BLaER1 treated with 17β-estradiol and CSF1 and Interleukin-3, amounts not matched to agents 10 nM and 100 nM (cell line): ENCODE data around the gene CERS6.

Experiments
- H3K27ac ChIP-seq, 11 experiments: shearing (Covaris generic); formaldehyde crosslinking; 2 replicates each; pipeline ENCODE4 v1.8.1; 2022
- H3K27me3 ChIP-seq, 11 experiments: shearing (Covaris generic); formaldehyde crosslinking; 2 replicates each; pipeline ENCODE4 v1.8.1; 2022
- H3K36me3 ChIP-seq, 11 experiments: shearing (Covaris generic); formaldehyde crosslinking; 2 replicates each; pipeline ENCODE4 v1.8.1; 2022
- H3K4me1 ChIP-seq, 10 experiments: shearing (Covaris generic); formaldehyde crosslinking; 2 replicates each; pipeline ENCODE4 v1.8.1; 2022
- H3K4me2 ChIP-seq, 11 experiments: shearing (Covaris generic); formaldehyde crosslinking; 2 replicates each; pipeline ENCODE4 v1.8.1; 2022
- H3K4me3 ChIP-seq, 10 experiments: shearing (Covaris generic); formaldehyde crosslinking; 2 replicates each; pipeline ENCODE4 v1.8.1; 2022
- H3K9ac ChIP-seq, 11 experiments: shearing (Covaris generic); formaldehyde crosslinking; 2 replicates each; pipeline ENCODE4 v1.8.1; 2022
- H3K9me3 ChIP-seq, 11 experiments: shearing (Covaris generic); formaldehyde crosslinking; replicated peaks in 1 of 11; 2 replicates each; pipeline ENCODE4 v1.8.1; 2022
- H4K20me1 ChIP-seq, 11 experiments: shearing (Covaris generic); formaldehyde crosslinking; 2 replicates each; pipeline ENCODE4 v1.8.1; 2022
- Cebpa-rat ChIP-seq, 11 experiments: shearing (Covaris generic); IDR thresholded peaks; 2 replicates each; pipeline ENCODE4 v1.8.1; 2022

CERS6 gene

GRCh38 chr2:168678153-168678853, 222.2 kb downstream of the CERS6 start:
- peaks cover 0 to 20% (median 0%) of the 10 kb centered on the region in 11 experiments; a peak in 3 of 22 replicates for H3K9me3 ChIP-seq
- peaks cover 0 to 27% (median 11%) of the 10 kb centered on the region in 11 experiments; a peak in 10 of 22 replicates for H3K36me3 ChIP-seq

GRCh38 chr2:168679081-168679480, 223.0 kb downstream of the CERS6 start:
- Histone ChIP-seq H3K4me1 (peaks cover 0 to 8% (median 5%) of the 10 kb centered on the region in 10 experiments; a peak in 7 of 20 replicates), H3K36me3 (peaks cover 0 to 35% (median 15%) of the 10 kb centered on the region in 11 experiments; a peak in 12 of 22 replicates), H3K9me3 (peaks cover 0 to 20% (median 0%) of the 10 kb centered on the region in 11 experiments; a peak in 3 of 22 replicates), H3K4me3 (no peak overlapping the region), H4K20me1 (peaks cover 0 to 10% (median 0%) of the 10 kb centered on the region in 11 experiments; a peak in 6 of 22 replicates), H3K4me2 (no peak overlapping the region), H3K27me3 (no peaks in the 10 kb centered on the region), H3K9ac (no peak overlapping the region), H3K27ac (no peak overlapping the region)
- no peak for TF ChIP-seq Cebpa-rat (IDR thresholded peaks at IDR 0.05)

More at GRCh38 chr2:168678153-168678853, 222.2 kb downstream of the CERS6 start:
- Histone ChIP-seq H3K4me1 (0 out of 20 replicates have a peak, but pooled peaks cover 0 to under 1% (median 0%) of the 10 kb centered on the region in 10 experiments), H3K4me2 (no peak overlapping the region), H4K20me1 (peaks cover 0 to 10% (median 0%) of the 10 kb centered on the region in 11 experiments; a peak in 5 of 22 replicates), H3K27ac (no peak overlapping the region), H3K4me3 (no peak overlapping the region), H3K9ac (no peak overlapping the region), H3K27me3 (no peaks in the 10 kb centered on the region)
- no peak for TF ChIP-seq Cebpa-rat (IDR thresholded peaks at IDR 0.05)

- peaks cover 0 to 10% (median 0%) of the 10 kb centered on the region in 11 experiments; a peak in 6 of 22 replicates for H4K20me1 ChIP-seq
- peaks cover 0 to 36% (median 12%) of the 10 kb centered on the region in 11 experiments; a peak in 11 of 22 replicates for H3K36me3 ChIP-seq
- H3K4me2 ChIP-seq = no peak overlapping the region
- no peak for TF ChIP-seq Cebpa-rat (IDR thresholded peaks at IDR 0.05)
- no peak overlapping the region for H3K9ac ChIP-seq
- no peak overlapping the region for H3K4me3 ChIP-seq
- H3K9me3 ChIP-seq = peaks cover 0 to 19% (median 0%) of the 10 kb centered on the region in 11 experiments; a peak in 3 of 22 replicates
- H3K27ac ChIP-seq = no peak overlapping the region
- H3K27me3 ChIP-seq = no peaks in the 10 kb centered on the region
- peaks cover 0 to 9% (median 6%) of the 10 kb centered on the region in 10 experiments; a peak in 7 of 20 replicates for H3K4me1 ChIP-seq
These were observed 223.8 kb downstream of the CERS6 start for GRCh38 chr2:168679741-168680310.

GRCh38 chr2:168683996-168684395, 227.9 kb downstream of the CERS6 start:
- no peak overlapping the region for H3K27ac ChIP-seq
- H3K9ac ChIP-seq = no peak overlapping the region
- H3K4me3 ChIP-seq = no peak overlapping the region
- peak overlapping the region in 6 of 11 experiments; percentile 1 to 17 (median 5); a peak in 3 of 22 replicates for H3K4me2 ChIP-seq
- H4K20me1 ChIP-seq = peaks cover 0 to 40% (median 4%) of the 10 kb centered on the region in 11 experiments; a peak in 10 of 22 replicates
- H3K27me3 ChIP-seq = no peaks in the 10 kb centered on the region
- H3K36me3 ChIP-seq = peaks cover 0 to 20% (median 9%) of the 10 kb centered on the region in 11 experiments; a peak in 12 of 22 replicates
- no peak for TF ChIP-seq Cebpa-rat (IDR thresholded peaks at IDR 0.05)
- H3K9me3 ChIP-seq = no peaks in the 10 kb centered on the region
- peaks cover 0 to 9% (median 6%) of the 10 kb centered on the region in 10 experiments; a peak in 7 of 20 replicates for H3K4me1 ChIP-seq

- Histone ChIP-seq H3K27me3 (no peaks in the 10 kb centered on the region), H3K36me3 (peaks cover 0 to 20% (median 9%) of the 10 kb centered on the region in 11 experiments; a peak in 13 of 22 replicates), H3K4me1 (peaks cover 0 to 9% (median 6%) of the 10 kb centered on the region in 10 experiments; a peak in 7 of 20 replicates), H3K4me2 (no peak overlapping the region), H4K20me1 (peaks cover 0 to 43% (median 4%) of the 10 kb centered on the region in 11 experiments; a peak in 10 of 22 replicates), H3K9ac (no peak overlapping the region), H3K4me3 (no peak overlapping the region), H3K27ac (no peak overlapping the region), H3K9me3 (no peaks in the 10 kb centered on the region)
- TF ChIP-seq Cebpa-rat (IDR thresholded peaks at IDR 0.05) = no peak
These were observed 229.0 kb downstream of the CERS6 start for GRCh38 chr2:168684921-168685599.

- no peaks in the 10 kb centered on the region for H3K9me3 ChIP-seq
- H3K4me2 ChIP-seq = no peak overlapping the region
- H3K4me3 ChIP-seq = no peak overlapping the region
- H3K27me3 ChIP-seq = no peaks in the 10 kb centered on the region
- peaks cover 0 to 45% (median 4%) of the 10 kb centered on the region in 11 experiments; a peak in 10 of 22 replicates for H4K20me1 ChIP-seq
- no peak overlapping the region for H3K9ac ChIP-seq
- peaks cover 0 to 9% (median 6%) of the 10 kb centered on the region in 10 experiments; a peak in 7 of 20 replicates for H3K4me1 ChIP-seq
- TF ChIP-seq Cebpa-rat (IDR thresholded peaks at IDR 0.05) = no peak
- H3K36me3 ChIP-seq = peaks cover 3 to 26% (median 14%) of the 10 kb centered on the region in 11 experiments; a peak in 21 of 22 replicates
- no peak overlapping the region for H3K27ac ChIP-seq
These were observed 229.8 kb downstream of the CERS6 start for GRCh38 chr2:168685600-168686451.

- H3K27ac ChIP-seq = no peak overlapping the region
- H3K4me3 ChIP-seq = no peak overlapping the region
- no peak overlapping the region for H3K9ac ChIP-seq
- no peak overlapping the region for H3K4me2 ChIP-seq
- peaks cover 11 to 34% (median 22%) of the 10 kb centered on the region in 11 experiments for H3K36me3 ChIP-seq
- H3K4me1 ChIP-seq = peaks cover 0 to 9% (median 6%) of the 10 kb centered on the region in 10 experiments; a peak in 7 of 20 replicates
- H3K27me3 ChIP-seq = no peaks in the 10 kb centered on the region
- H3K9me3 ChIP-seq = no peaks in the 10 kb centered on the region
- no peak for TF ChIP-seq Cebpa-rat (IDR thresholded peaks at IDR 0.05)
- peaks cover 0 to 48% (median 4%) of the 10 kb centered on the region in 11 experiments; a peak in 10 of 22 replicates for H4K20me1 ChIP-seq
These were observed 230.6 kb downstream of the CERS6 start for GRCh38 chr2:168686452-168687191.
